Measurements from ENCODE around the gene KLF16. TPM values are rescaled to one million over a fixed set of nuclear protein-coding genes. Genes with fewer than 3 reads are reported as not detected.

KLF16 gene
- total and polyA plus RNA-seq, 10 of the 15 experiments (the other 5 are each of a cell fraction or from before 2014, with no cell fraction given): 0.03 to 41.2 (median 2.6) TPM

- TF ChIP-seq REST (IDR thresholded peaks at IDR 0.05; ENCODE audit: low read depth, low read length) (no peak), CBX5 (IDR thresholded peaks at IDR 0.05; ENCODE audit: low read depth) (no peak), SMARCA5 (IDR thresholded peaks at IDR 0.05) (no peak)
These were observed 48.6 kb upstream of the KLF16 start (continued) for GRCh38 chr19:1911995-1912394.

- TF ChIP-seq USF1 (IDR thresholded peaks at IDR 0.05; ENCODE audit: borderline replicate concordance, extremely low read length, insufficient read depth, low read depth, low read length) (no peak), RAD21 (IDR thresholded peaks at IDR 0.05; ENCODE audit: insufficient read depth, low read depth, low read length) (no peak), EP300 (IDR thresholded peaks at IDR 0.05; ENCODE audit: borderline replicate concordance in 1 of 2, control insufficient read depth in 1 of 2, low read depth in 2 of 2, low read length in 2 of 2) (no peak), RCOR1 (conservative IDR thresholded peaks at IDR 0.05; ENCODE audit: low read depth, low read length) (no peak), RB1 (IDR thresholded peaks at IDR 0.05; ENCODE audit: borderline replicate concordance) (no peak), PAX8 (IDR thresholded peaks at IDR 0.05) (no peak)
- no peak for FAIRE-seq
- H3K9ac ChIP-seq (ENCODE audit: control insufficient read depth, insufficient read depth, low read length): no peak overlapping the region
- POLR2A ChIA-PET: no interaction called here
- DNase-seq (ENCODE audit: low read depth, low spot score): no peak
- no peak overlapping the region for H3K4me2 ChIP-seq (ENCODE audit: control insufficient read depth, insufficient read depth)
- H2AFZ ChIP-seq (ENCODE audit: control insufficient read depth, low read depth, low read length): no peak overlapping the region
- peaks cover 12% of the 10 kb centered on the region for H3K4me1 ChIP-seq (ENCODE audit: control insufficient read depth, insufficient read depth, low read length)
- WGBS (ENCODE audit: insufficient coverage, insufficient replicate concordance, low lambda C conversion rate, missing lambda C conversion rate): 98% methylated on average over 13 of the region's 13 CpGs
- in situ Hi-C loops (cut with MboI) (no loop called here), intact Hi-C loops (cut with micrococcal nuclease; ENCODE audit: unreplicated experiment) (no loop called here)
- H3K27ac ChIP-seq (ENCODE audit: control insufficient read depth, insufficient read depth): no peak overlapping the region
- no TSS peak for BruUV-seq (replicated peaks)
- H3K36me3 ChIP-seq (ENCODE audit: control insufficient read depth in 2 of 2, insufficient read depth in 2 of 2, low read length in 1 of 2): peaks cover 0 to 5% of the 10 kb centered on the region in 2 experiments; a peak in 2 of 4 replicates
- no peak overlapping the region for H3K4me3 ChIP-seq
- H4K20me1 ChIP-seq (ENCODE audit: control insufficient read depth, insufficient read depth): no peaks in the 10 kb centered on the region
- RAD21 ChIA-PET (ENCODE audit: unreplicated experiment): interaction anchor here (0.6 kb wide), 1 partner anchor 14 kb away, joined by 3 read pairs; no protein-coding TSS in a partner anchor
- SMC1A ChIA-PET (ENCODE audit: uncharacterized antibody, unreplicated experiment): interaction anchor here (0.9 kb wide), 1 partner anchor 74 kb away, joined by 3 read pairs; no protein-coding TSS in a partner anchor
- peaks cover 30% of the 10 kb centered on the region for H3K79me2 ChIP-seq (ENCODE audit: control insufficient read depth, insufficient read depth, low read length)
- no peaks in the 10 kb centered on the region for H3K9me3 ChIP-seq (replicated peaks; ENCODE audit: control insufficient read depth, insufficient read depth, low read length)
- CTCF ChIA-PET: interaction anchor here (0.9 to 1.0 kb wide), 2 partner anchors 13 to 16 kb away, joined by 3 to 4 read pairs; no protein-coding TSS in a partner anchor
- no peaks in the 10 kb centered on the region for H3K27me3 ChIP-seq (replicated peaks in 1 of 2; ENCODE audit: control insufficient read depth in 2 of 2, insufficient read depth in 2 of 2, low read length in 1 of 2)
- ATAC-seq: no peak
These were observed 47.7 kb upstream of the KLF16 start for GRCh38 chr19:1911098-1911497.
